Parathyroid adenoma (tissue), 2 donors: ENCODE data around the gene CTRB2.

Experiments
- H2AFZ ChIP-seq: fragments of 300-600 bp; sonication (generic); one replicate; pipeline ENCODE4 v1.7.0; 2017; ENCODE audit warnings: antibody characterized with exemption, mild to moderate bottlenecking
- H3K27ac ChIP-seq: fragments of 300-600 bp; sonication (generic); one replicate; pipeline ENCODE4 v1.7.0; 2017
- H3K27me3 ChIP-seq: fragments of 300-600 bp; sonication (generic); one replicate; pipeline ENCODE4 v1.7.0; 2017; ENCODE audit warnings: low read length; ENCODE audit not compliant: control insufficient read depth, insufficient read depth
- H3K36me3 ChIP-seq: fragments of 300-600 bp; sonication (generic); one replicate; pipeline ENCODE4 v1.7.0; 2017; ENCODE audit warnings: low read length; ENCODE audit not compliant: control insufficient read depth, insufficient read depth
- H3K4me1 ChIP-seq: fragments of 300-600 bp; sonication (generic); one replicate; pipeline ENCODE4 v1.7.0; 2017; ENCODE audit warnings: control low read depth
- H3K4me2 ChIP-seq: fragments of 300-600 bp; sonication (generic); one replicate; pipeline ENCODE4 v1.7.0; 2017; ENCODE audit warnings: low read length
- H3K4me3 ChIP-seq: fragments of 300-600 bp; sonication (generic); one replicate; pipeline ENCODE4 v1.7.0; 2017; ENCODE audit warnings: low read depth, low read length
- H3K79me2 ChIP-seq: fragments of 300-600 bp; sonication (generic); one replicate; pipeline ENCODE4 v1.7.0; 2017; ENCODE audit warnings: control low read depth
- H3K9ac ChIP-seq: fragments of 300-600 bp; sonication (generic); one replicate; pipeline ENCODE4 v1.7.0; 2017; ENCODE audit warnings: mild to moderate bottlenecking
- H3K9me3 ChIP-seq: fragments of 300-600 bp; sonication (generic); one replicate; pipeline ENCODE4 v1.7.0; 2017; ENCODE audit warnings: low read length; ENCODE audit not compliant: control insufficient read depth
- TF ChIP-seq, protein P1 (sequence below): fragments of 300-600 bp; sonication (generic); IDR thresholded peaks from one replicate; pipeline ENCODE4 v1.7.0; 2017; ENCODE audit warnings: antibody characterized with exemption, mild to moderate bottlenecking
- donor health status: primary hyperparathyroidism.

CTRB2 gene

GRCh38 chr16:75249441-75249840 is 42.5 kb upstream of the CTRB2 start:
- Histone ChIP-seq H3K9me3 (no peaks in the 10 kb centered on the region), H3K36me3 (no peaks in the 10 kb centered on the region), H3K4me3 (peak overlapping the region; percentile 76), H3K4me1 (peaks cover 39% of the 10 kb centered on the region), H3K4me2 (peak overlapping the region; percentile 92), H2AFZ (no peak overlapping the region), H3K27me3 (no peaks in the 10 kb centered on the region), H3K79me2 (peaks cover 48% of the 10 kb centered on the region), H3K27ac (peak overlapping the region; percentile 63), H3K9ac (no peak overlapping the region)
- TF ChIP-seq, protein P1, sequence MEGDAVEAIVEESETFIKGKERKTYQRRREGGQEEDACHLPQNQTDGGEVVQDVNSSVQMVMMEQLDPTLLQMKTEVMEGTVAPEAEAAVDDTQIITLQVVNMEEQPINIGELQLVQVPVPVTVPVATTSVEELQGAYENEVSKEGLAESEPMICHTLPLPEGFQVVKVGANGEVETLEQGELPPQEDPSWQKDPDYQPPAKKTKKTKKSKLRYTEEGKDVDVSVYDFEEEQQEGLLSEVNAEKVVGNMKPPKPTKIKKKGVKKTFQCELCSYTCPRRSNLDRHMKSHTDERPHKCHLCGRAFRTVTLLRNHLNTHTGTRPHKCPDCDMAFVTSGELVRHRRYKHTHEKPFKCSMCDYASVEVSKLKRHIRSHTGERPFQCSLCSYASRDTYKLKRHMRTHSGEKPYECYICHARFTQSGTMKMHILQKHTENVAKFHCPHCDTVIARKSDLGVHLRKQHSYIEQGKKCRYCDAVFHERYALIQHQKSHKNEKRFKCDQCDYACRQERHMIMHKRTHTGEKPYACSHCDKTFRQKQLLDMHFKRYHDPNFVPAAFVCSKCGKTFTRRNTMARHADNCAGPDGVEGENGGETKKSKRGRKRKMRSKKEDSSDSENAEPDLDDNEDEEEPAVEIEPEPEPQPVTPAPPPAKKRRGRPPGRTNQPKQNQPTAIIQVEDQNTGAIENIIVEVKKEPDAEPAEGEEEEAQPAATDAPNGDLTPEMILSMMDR: no peak

- no peaks in the 10 kb centered on the region for H3K27me3 ChIP-seq
- no peak overlapping the region for H2AFZ ChIP-seq
- TF ChIP-seq, protein P1: no peak
- H3K4me3 ChIP-seq: no peak overlapping the region
- H3K9ac ChIP-seq: no peak overlapping the region
- peak overlapping the region; percentile 92 for H3K4me2 ChIP-seq
- no peaks in the 10 kb centered on the region for H3K36me3 ChIP-seq
- no peaks in the 10 kb centered on the region for H3K9me3 ChIP-seq
- peaks cover 52% of the 10 kb centered on the region for H3K79me2 ChIP-seq
- no peak overlapping the region for H3K27ac ChIP-seq
- peaks cover 37% of the 10 kb centered on the region for H3K4me1 ChIP-seq
These were observed 41.8 kb upstream of the CTRB2 start for GRCh38 chr16:75248536-75249380.

DNA sequence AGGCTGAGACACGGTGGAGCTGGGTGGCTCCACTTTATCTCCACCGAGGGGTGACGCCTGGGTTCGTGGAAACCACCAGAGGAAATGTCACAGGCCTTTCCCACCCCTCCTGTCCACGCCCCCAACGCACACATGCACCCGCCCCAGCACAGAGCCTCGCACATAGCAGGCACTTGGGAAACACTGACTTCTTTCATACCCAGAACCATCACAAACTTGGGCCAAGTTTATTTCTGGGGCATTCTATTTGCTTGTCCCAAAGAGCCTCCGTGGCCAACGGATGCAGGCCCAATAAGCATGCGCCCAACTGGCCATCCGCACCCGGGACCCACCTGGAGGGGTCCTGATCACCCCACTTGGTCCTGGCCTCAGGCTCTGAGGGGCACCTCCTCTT is 41.2 kb upstream of the CTRB2 start:
- Histone ChIP-seq H3K4me3 (no peak overlapping the region), H3K27me3 (no peaks in the 10 kb centered on the region), H3K9me3 (no peaks in the 10 kb centered on the region), H3K27ac (no peak overlapping the region), H3K4me1 (peaks cover 32% of the 10 kb centered on the region), H3K9ac (no peak overlapping the region), H3K36me3 (no peaks in the 10 kb centered on the region), H3K79me2 (peaks cover 55% of the 10 kb centered on the region), H2AFZ (no peak overlapping the region), H3K4me2 (no peak overlapping the region)
- TF ChIP-seq, protein P1: no peak

DNA sequence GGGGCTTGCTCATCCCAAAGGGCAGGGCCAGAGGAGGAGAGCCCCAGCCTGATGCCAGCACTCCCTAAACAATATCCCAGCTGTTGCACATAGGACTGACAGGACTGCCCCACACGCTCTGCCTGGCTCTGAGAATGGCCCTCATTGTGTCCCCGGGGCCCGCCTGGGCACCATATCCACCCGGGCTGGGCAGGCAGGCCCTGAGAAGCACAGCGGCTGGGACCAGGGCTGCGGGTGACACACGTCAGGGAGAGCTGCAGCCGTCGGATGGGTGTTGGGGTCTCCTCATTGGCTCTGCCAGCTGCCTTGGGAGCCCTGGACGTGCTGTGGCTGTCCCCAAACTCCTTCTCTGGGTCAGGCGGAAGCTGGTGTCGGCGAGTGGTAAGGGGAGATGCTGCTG is 40.3 kb upstream of the CTRB2 start:
- Histone ChIP-seq H3K9me3 (no peaks in the 10 kb centered on the region), H2AFZ (no peak overlapping the region), H3K79me2 (peaks cover 55% of the 10 kb centered on the region), H3K27ac (no peak overlapping the region), H3K36me3 (no peaks in the 10 kb centered on the region), H3K27me3 (no peaks in the 10 kb centered on the region), H3K9ac (no peak overlapping the region), H3K4me1 (peaks cover 24% of the 10 kb centered on the region), H3K4me3 (no peak overlapping the region), H3K4me2 (no peak overlapping the region)
- TF ChIP-seq, protein P1: no peak
